HG02884 (cell line): ENCODE data around the gene TPCN1.
A peak's percentile ranks its signal among the peaks of the same experiment; 100 is the strongest.

Source experiments
- ATAC-seq: cut with Tn5 transposase; IDR thresholded peaks from one replicate; pipeline ENCODE4 v1.9.1; 2021; ENCODE audit warnings: mild to moderate bottlenecking, moderate library complexity; ENCODE audit not compliant: unreplicated experiment

TPCN1 gene

GRCh38 chr12:113332688-113333417 lies 111.6 kb downstream of the TPCN1 start:
- ATAC-seq, result no peak

GRCh38 chr12:113333418-113333750 lies 112.1 kb downstream of the TPCN1 start:
- ATAC-seq, result no peak

GRCh38 chr12:113333877-113334785 lies 112.9 kb downstream of the TPCN1 start:
- peak; percentile 15 for ATAC-seq

DNA sequence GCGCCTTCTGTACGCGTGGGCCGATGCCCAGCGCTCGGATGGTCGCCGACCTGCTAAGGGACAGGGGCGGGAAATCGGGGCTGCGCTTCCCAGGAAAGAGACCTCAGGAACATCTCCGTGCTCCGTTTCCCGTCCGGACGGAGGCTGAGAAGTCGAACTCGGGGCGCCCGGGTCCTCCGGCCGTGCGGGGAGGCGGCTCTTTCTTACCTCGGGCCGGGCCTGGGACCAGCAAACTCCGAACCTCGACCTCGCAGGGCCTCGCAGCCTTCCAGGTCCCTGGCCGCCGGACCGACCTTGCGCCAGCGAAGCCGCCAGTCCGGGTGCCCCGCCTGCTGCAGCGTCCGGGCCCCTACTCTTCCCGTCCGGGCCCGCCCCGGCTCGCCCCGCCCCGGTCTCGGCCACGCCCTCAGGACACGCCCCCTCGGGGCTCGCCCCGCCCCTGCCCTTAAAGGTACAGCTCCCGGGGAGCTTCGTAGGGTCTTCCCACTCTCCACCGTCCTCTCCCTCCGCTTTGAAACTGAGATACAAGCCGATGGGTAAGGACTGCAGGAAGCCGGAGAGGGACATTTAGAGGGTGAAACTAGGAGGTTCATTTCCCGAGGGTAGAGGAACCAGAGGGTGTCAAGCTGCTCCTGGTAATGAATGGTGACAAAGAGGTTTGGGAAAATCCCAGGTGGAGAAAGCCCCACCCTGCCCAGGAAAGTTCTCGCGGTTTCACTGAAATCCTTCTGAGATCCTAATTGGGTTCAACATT lies 113.7 kb downstream of the TPCN1 start, which contains the start of gene SLC8B1:
TSS of gene SLC8B1 (minus strand) at position 324 of the 754 bp plus-strand sequence. CDS start 2,231 bp downstream, outside the sequence.
- peak; percentile 92 for ATAC-seq

DNA sequence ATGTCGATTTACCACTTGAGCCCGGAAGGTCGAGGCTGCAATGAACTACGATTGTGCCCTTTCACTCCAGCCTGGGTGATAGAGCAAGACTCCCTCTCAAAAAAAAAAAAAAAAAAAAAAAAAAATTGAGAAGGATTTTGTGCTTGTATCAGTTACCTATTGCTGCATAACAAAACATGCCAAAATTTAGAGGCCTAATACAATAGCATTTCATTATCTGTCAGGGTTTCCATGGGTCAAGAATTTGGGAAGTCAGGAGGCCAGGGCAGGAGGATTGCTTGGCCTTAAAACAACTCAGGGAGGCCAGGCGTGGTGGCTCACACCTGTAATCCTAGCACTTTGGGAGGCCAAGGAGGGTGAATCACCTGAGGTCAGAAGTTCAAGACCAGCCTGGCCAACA lies 118.3 kb downstream of the TPCN1 start:
- no peak for ATAC-seq

DNA sequence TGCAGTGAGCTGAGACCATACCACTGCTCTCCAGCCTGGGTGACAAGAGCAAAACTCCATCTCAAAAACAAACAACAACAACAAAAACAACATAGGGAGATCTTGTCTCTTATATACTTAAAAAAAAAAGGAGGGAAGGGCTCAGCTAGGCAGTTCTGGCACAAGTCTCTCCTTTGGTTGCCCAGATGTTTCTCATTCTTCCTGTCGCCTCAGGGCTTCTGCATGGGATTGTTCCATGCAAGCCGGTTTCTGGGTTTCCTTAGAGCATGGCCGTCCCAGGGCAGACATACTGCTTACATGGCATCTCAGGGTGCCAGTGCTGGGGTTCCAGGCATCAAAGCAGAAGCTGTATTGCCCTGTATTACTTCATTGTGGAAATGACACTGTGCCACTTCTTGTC lies 118.8 kb downstream of the TPCN1 start:
- ATAC-seq, result no peak

GRCh38 chr12:113341535-113341934 lies 120.3 kb downstream of the TPCN1 start:
- no peak for ATAC-seq

GRCh38 chr12:113345318-113345717 lies 124.1 kb downstream of the TPCN1 start:
- no peak for ATAC-seq

DNA sequence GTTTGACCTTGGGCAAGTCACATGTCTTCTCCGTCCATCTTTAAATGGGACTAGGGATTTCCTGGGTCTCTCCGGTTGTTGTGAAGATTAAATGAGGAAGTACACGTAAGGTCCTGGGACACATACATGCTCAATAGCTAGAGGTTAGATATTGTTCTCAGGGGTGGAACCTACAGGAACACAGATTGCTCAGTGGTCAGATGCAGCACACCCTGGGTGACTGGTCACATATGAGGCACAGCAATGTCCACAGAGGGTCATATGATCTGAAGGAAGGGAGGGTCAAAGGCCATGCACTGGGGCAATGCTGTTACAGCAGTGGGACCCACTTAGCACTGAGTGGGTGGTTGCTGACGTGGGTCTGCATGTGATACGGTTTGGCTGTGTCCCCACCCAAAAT lies 125.1 kb downstream of the TPCN1 start:
- ATAC-seq, result no peak

GRCh38 chr12:113347107-113347506 lies 125.8 kb downstream of the TPCN1 start:
- no peak for ATAC-seq

DNA sequence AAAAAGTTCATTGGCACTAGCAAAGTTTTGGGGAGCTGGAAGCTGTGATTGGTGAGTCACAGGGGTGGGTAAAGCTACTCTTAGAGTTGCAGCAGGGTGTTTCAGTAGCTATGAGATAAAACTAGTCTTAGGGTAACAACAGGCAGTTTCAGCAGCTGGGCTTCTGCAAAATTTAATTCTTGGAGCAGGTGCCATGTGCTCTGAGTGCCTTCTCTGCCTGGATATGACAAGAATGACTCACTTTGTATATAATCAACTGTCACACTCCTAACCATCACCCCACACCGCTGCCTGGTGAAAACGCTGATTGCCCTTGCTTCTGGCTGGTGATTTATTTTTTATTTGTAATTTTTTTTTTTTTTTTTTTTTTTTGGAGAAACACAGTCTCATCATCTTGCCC lies 126.6 kb downstream of the TPCN1 start:
- no peak for ATAC-seq
